Anterior cingulate cortex (tissue), 58 donors: ENCODE results near the gene ERC2.
"Not testable (repeated sequence)": the region's sequence is repeated elsewhere in the genome, so short reads cannot be mapped to it uniquely, and the experiment has no call there.

Experiments
- DNase-seq, 58 donors: peaks; one replicate each; lab custom pipeline; 2025; lab: John Stamatoyannopoulos, UW

The ERC2 gene

GRCh38 chr3:56468184-56469106 is at the start of gene ERC2:
ERC2 (minus strand) TSS chr3:56468467.
- DNase-seq = peak in 52 of 58 donors; percentile 15 to 68 (median 48)

GRCh38 chr3:56502738-56503137 is 34.5 kb upstream of the ERC2 start:
- DNase-seq = no peak

GRCh38 chr3:56496376-56496775 is 28.1 kb upstream of the ERC2 start:
- not testable (repeated sequence) for DNase-seq

- peak in 34 of 58 donors; percentile 1 to 46 (median 16) for DNase-seq
Measured at GRCh38 chr3:56494679-56495322, 26.5 kb upstream of the ERC2 start.

GRCh38 chr3:56491566-56491965 is 23.3 kb upstream of the ERC2 start:
- DNase-seq = no peak

GRCh38 chr3:56488812-56489600 is 20.7 kb upstream of the ERC2 start:
- DNase-seq = no peak

GRCh38 chr3:56484525-56485032 is 16.3 kb upstream of the ERC2 start:
- no peak for DNase-seq

GRCh38 chr3:56484122-56484521 is 15.9 kb upstream of the ERC2 start:
- peak in 33 of 58 donors; percentile 1 to 75 (median 17) for DNase-seq

GRCh38 chr3:56477646-56478045 is 9.4 kb upstream of the ERC2 start:
- DNase-seq = no peak

GRCh38 chr3:56476771-56477170 is 8.5 kb upstream of the ERC2 start:
- DNase-seq = no peak

- no peak for DNase-seq
Measured at GRCh38 chr3:56471771-56472170, 3.5 kb upstream of the ERC2 start.

- DNase-seq = no peak
Measured at GRCh38 chr3:56469141-56469540, 874 bp upstream of the ERC2 start.

GRCh38 chr3:56467801-56468183 is 475 bp downstream of the ERC2 start:
- peak in 10 of 58 donors; percentile 6 to 42 (median 15) for DNase-seq

GRCh38 chr3:56467108-56467507 is 1.2 kb downstream of the ERC2 start:
- DNase-seq = peak in 57 of 58 donors; percentile 5 to 91 (median 70)

- DNase-seq = no peak
Measured at GRCh38 chr3:56459719-56460118, 8.5 kb downstream of the ERC2 start.

GRCh38 chr3:56459104-56459496 is 9.2 kb downstream of the ERC2 start:
- DNase-seq = no peak

- DNase-seq = no peak
Measured at GRCh38 chr3:56458496-56459103, 9.7 kb downstream of the ERC2 start.

- DNase-seq = no peak
Measured at GRCh38 chr3:56456117-56456516, 12.2 kb downstream of the ERC2 start.

GRCh38 chr3:56453011-56453410 is 15.3 kb downstream of the ERC2 start:
- no peak for DNase-seq

GRCh38 chr3:56452085-56452484 is 16.2 kb downstream of the ERC2 start:
- DNase-seq = no peak
